HepG2 (cell line): Measurements from ENCODE around the gene POLR2J. TPM values are rescaled to one million over a fixed set of nuclear protein-coding genes. Genes with fewer than 3 reads are reported as not detected.
A peak's percentile ranks its signal among the peaks of the same experiment; 100 is the strongest.

ENCODE experiments used
- ATF1 ChIP-seq: IDR thresholded peaks from 2 replicates; pipeline ENCODE4 v1.6.1; 2016; ENCODE audit warnings: mild to moderate bottlenecking, control low read depth
- EED ChIP-seq: sonication (generic); formaldehyde crosslinking; IDR thresholded peaks from 2 replicates; pipeline ENCODE4 v1.5.0; 2020; ENCODE audit warnings: mild to moderate bottlenecking, missing genetic modification reagents
- ELF1 ChIP-seq: sonication (generic); formaldehyde crosslinking; IDR thresholded peaks from 2 replicates; pipeline ENCODE4 v1.4.0; 2020; ENCODE audit warnings: missing genetic modification reagents
- ERF ChIP-seq: IDR thresholded peaks from 2 replicates; pipeline ENCODE4 v1.6.1; 2018; ENCODE audit warnings: missing biosample characterization, missing genetic modification reagents
- GFI1 ChIP-seq: sonication (generic); formaldehyde crosslinking; IDR thresholded peaks from 2 replicates; pipeline ENCODE4 v1.5.0; 2020; ENCODE audit warnings: missing genetic modification reagents, mild to moderate bottlenecking, borderline replicate concordance
- ISX ChIP-seq: sonication (generic); formaldehyde crosslinking; conservative IDR thresholded peaks from 2 replicates; pipeline ENCODE4 v1.5.0; 2020; ENCODE audit warnings: missing genetic modification reagents
- SNRNP70 ChIP-seq: fragments of 200-400 bp; formaldehyde crosslinking; IDR thresholded peaks from 2 replicates; pipeline ENCODE4 v1.6.1; 2017; ENCODE audit warnings: mild to moderate bottlenecking, low read depth, low read length, moderate library complexity
- SP5 ChIP-seq: IDR thresholded peaks from 2 replicates; pipeline ENCODE4 v1.6.1; 2016; ENCODE audit warnings: low read depth, borderline replicate concordance
- SYNCRIP ChIP-seq: fragments of 200-400 bp; formaldehyde crosslinking; IDR thresholded peaks from 2 replicates; pipeline ENCODE4 v1.6.1; 2018; ENCODE audit warnings: mild to moderate bottlenecking, low read depth, low read length; ENCODE audit not compliant: insufficient read depth
- ZNF121 ChIP-seq: sonication (generic); formaldehyde crosslinking; IDR thresholded peaks from 2 replicates; pipeline ENCODE4 v1.5.0; 2020; ENCODE audit warnings: mild to moderate bottlenecking, missing genetic modification reagents
- ZNF225 ChIP-seq: sonication (generic); formaldehyde crosslinking; IDR thresholded peaks from 2 replicates; pipeline ENCODE4 v1.4.0; 2020; ENCODE audit warnings: mild to moderate bottlenecking, missing genetic modification reagents
- ZNF235 ChIP-seq: sonication (generic); formaldehyde crosslinking; IDR thresholded peaks from 2 replicates; pipeline ENCODE4 v1.8.1; 2023; ENCODE audit warnings: mild to moderate bottlenecking, missing genetic modification reagents, borderline replicate concordance
- ZNF24 ChIP-seq: fragments of 450-650 bp; IDR thresholded peaks from 2 replicates; pipeline ENCODE4 v1.6.1; 2017; ENCODE audit warnings: antibody characterized with exemption, mild to moderate bottlenecking
- ZNF263 ChIP-seq: sonication (generic); formaldehyde crosslinking; IDR thresholded peaks from 2 replicates; pipeline ENCODE4 v1.4.0; 2020; ENCODE audit warnings: missing genetic modification reagents
- ZNF501 ChIP-seq: sonication (generic); formaldehyde crosslinking; IDR thresholded peaks from 2 replicates; pipeline ENCODE4 v1.5.1; 2020; ENCODE audit warnings: mild to moderate bottlenecking, moderate library complexity, missing genetic modification reagents
- ZNF670 ChIP-seq: sonication (generic); formaldehyde crosslinking; IDR thresholded peaks from 2 replicates; pipeline ENCODE4 v1.8.0; 2022; ENCODE audit warnings: mild to moderate bottlenecking, missing genetic modification reagents, borderline replicate concordance
- ZNF672 ChIP-seq: sonication (generic); formaldehyde crosslinking; IDR thresholded peaks from 2 replicates; pipeline ENCODE4 v1.8.1; 2022; ENCODE audit warnings: missing genetic modification reagents
- ZNF772 ChIP-seq: sonication (generic); formaldehyde crosslinking; IDR thresholded peaks from 2 replicates; pipeline ENCODE4 v1.5.0; 2020; ENCODE audit warnings: mild to moderate bottlenecking, missing genetic modification reagents
- ZNF777 ChIP-seq: sonication (generic); formaldehyde crosslinking; IDR thresholded peaks from 2 replicates; pipeline ENCODE4 v1.4.0; 2020; ENCODE audit warnings: missing genetic modification reagents
- ZSCAN20 ChIP-seq: sonication (generic); formaldehyde crosslinking; IDR thresholded peaks from 2 replicates; pipeline ENCODE4 v1.4.0; 2020; ENCODE audit warnings: missing genetic modification reagents, mild to moderate bottlenecking, borderline replicate concordance
- polyA plus RNA-seq, 8 experiments: library from polyadenylated mRNA; depleted of rRNA in 3 of 8; stranded (reverse) in 7 of 8; unstranded in 1 of 8; fragments of >200 nt; fragmentation: Illumina TruSeq in 4 of 8; extraction: Trizol in 4 of 8; gene quantifications; 2 replicates each; pipeline versions ENCODE4 v1.2.1 to v1.2.3, GENCODE V29; 2011 to 2016; ENCODE audit warnings: low read depth in 4 of 8, missing spikeins in 1 of 8, mixed read lengths in 1 of 8; ENCODE audit not compliant: insufficient read depth in 1 of 8
- total RNA-seq, 5 experiments: library from RNA; depleted of rRNA; stranded (reverse); fragments of >200 nt; fragmentation: Illumina TruSeq; extraction: Trizol; gene quantifications; 2 replicates each; pipeline ENCODE4 v1.2.3, GENCODE V29; 2016; ENCODE audit warnings: low read depth in 1 of 5
- TF ChIP-seq, protein P1 (sequence below): sonication (generic); formaldehyde crosslinking; IDR thresholded peaks from 2 replicates; pipeline ENCODE4 v1.4.0; 2020; ENCODE audit warnings: mild to moderate bottlenecking, low read depth, missing genetic modification reagents
- TF ChIP-seq, protein P2 (sequence below): sonication (generic); formaldehyde crosslinking; IDR thresholded peaks from 2 replicates; pipeline ENCODE4 v1.9.0; 2021; ENCODE audit warnings: mild to moderate bottlenecking, missing genetic modification reagents
- TF ChIP-seq, protein P3 (sequence below): sonication (generic); formaldehyde crosslinking; IDR thresholded peaks from 2 replicates; pipeline ENCODE4 v1.4.0; 2020; ENCODE audit warnings: mild to moderate bottlenecking, missing genetic modification reagents

The POLR2J gene
- total and polyA plus RNA-seq, 2 of the 13 experiments (the other 11 are each of a cell fraction or from before 2014, with no cell fraction given): 41.2 to 71.4 TPM

DNA sequence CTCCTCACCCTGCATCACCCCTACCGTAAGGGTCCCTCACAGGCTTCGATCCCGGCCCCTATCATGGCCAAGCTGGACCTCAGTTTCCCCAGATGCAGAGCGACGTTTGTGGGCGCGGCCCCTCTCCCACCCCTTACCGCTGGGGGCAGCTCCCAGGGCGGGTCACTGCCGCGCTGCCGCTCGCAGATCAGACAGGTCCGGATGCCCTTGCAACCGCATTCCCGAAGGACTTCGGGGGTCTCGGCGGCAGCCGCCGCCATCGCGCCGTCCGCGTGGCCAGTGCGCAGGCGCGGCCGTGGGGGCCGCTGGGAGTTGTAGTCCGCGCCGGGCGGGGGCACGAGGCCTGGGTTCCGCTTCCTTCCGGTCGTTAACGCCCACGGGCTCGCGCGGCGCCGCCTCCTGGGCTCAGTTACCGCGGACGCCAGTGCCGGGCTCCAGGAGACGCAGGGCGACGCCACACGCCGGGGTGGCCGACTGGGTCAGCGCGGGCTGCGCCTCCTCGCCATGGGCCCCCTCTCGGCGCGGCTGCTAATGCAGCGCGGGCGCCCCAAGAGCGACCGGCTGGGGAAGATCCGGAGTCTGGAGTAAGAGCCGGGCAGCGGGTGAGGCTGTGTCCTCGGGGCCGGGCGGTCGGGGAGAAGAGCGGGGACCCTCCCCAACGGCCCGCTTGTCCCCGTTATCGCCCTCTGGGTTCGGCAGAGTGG is 14.0 kb downstream of the POLR2J start, which contains the start of the genes ALKBH4 and LRWD1 (continued):
- TF ChIP-seq ISX (CRISPR knock-in tag): no peak
- TF ChIP-seq ZNF121 (CRISPR knock-in tag): no peak
- peak; percentile 64; the same call in 1 of the 2 replicates for TF ChIP-seq ZNF772 (CRISPR knock-in tag)
- TF ChIP-seq, protein P1, sequence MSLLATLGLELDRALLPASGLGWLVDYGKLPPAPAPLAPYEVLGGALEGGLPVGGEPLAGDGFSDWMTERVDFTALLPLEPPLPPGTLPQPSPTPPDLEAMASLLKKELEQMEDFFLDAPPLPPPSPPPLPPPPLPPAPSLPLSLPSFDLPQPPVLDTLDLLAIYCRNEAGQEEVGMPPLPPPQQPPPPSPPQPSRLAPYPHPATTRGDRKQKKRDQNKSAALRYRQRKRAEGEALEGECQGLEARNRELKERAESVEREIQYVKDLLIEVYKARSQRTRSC (CRISPR knock-in tag): no peak
- no peak for TF ChIP-seq GFI1 (CRISPR knock-in tag)
- no peak for TF ChIP-seq SNRNP70
- peak; percentile 52; the same call in 1 of the 2 replicates for TF ChIP-seq SP5 (CRISPR knock-in tag)
- TF ChIP-seq ATF1 (CRISPR knock-in tag): no peak
- peak; percentile 41 for TF ChIP-seq EED (CRISPR knock-in tag)
- 0 out of 2 replicates have a peak, but pooled peaks have one; percentile 61 for TF ChIP-seq ZNF225
- peak; percentile 90 for TF ChIP-seq ERF (CRISPR knock-in tag)
- no peak for TF ChIP-seq ZNF670 (CRISPR knock-in tag)
- no peak for TF ChIP-seq ZNF24
- TF ChIP-seq ZNF672 (CRISPR knock-in tag): no peak
- TF ChIP-seq ZNF235 (CRISPR knock-in tag): no peak
- TF ChIP-seq, protein P2, sequence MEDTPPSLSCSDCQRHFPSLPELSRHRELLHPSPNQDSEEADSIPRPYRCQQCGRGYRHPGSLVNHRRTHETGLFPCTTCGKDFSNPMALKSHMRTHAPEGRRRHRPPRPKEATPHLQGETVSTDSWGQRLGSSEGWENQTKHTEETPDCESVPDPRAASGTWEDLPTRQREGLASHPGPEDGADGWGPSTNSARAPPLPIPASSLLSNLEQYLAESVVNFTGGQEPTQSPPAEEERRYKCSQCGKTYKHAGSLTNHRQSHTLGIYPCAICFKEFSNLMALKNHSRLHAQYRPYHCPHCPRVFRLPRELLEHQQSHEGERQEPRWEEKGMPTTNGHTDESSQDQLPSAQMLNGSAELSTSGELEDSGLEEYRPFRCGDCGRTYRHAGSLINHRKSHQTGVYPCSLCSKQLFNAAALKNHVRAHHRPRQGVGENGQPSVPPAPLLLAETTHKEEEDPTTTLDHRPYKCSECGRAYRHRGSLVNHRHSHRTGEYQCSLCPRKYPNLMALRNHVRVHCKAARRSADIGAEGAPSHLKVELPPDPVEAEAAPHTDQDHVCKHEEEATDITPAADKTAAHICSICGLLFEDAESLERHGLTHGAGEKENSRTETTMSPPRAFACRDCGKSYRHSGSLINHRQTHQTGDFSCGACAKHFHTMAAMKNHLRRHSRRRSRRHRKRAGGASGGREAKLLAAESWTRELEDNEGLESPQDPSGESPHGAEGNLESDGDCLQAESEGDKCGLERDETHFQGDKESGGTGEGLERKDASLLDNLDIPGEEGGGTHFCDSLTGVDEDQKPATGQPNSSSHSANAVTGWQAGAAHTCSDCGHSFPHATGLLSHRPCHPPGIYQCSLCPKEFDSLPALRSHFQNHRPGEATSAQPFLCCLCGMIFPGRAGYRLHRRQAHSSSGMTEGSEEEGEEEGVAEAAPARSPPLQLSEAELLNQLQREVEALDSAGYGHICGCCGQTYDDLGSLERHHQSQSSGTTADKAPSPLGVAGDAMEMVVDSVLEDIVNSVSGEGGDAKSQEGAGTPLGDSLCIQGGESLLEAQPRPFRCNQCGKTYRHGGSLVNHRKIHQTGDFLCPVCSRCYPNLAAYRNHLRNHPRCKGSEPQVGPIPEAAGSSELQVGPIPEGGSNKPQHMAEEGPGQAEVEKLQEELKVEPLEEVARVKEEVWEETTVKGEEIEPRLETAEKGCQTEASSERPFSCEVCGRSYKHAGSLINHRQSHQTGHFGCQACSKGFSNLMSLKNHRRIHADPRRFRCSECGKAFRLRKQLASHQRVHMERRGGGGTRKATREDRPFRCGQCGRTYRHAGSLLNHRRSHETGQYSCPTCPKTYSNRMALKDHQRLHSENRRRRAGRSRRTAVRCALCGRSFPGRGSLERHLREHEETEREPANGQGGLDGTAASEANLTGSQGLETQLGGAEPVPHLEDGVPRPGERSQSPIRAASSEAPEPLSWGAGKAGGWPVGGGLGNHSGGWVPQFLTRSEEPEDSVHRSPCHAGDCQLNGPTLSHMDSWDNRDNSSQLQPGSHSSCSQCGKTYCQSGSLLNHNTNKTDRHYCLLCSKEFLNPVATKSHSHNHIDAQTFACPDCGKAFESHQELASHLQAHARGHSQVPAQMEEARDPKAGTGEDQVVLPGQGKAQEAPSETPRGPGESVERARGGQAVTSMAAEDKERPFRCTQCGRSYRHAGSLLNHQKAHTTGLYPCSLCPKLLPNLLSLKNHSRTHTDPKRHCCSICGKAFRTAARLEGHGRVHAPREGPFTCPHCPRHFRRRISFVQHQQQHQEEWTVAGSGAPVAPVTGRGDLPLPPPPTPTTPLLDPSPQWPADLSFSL: no peak
- TF ChIP-seq, protein P3, sequence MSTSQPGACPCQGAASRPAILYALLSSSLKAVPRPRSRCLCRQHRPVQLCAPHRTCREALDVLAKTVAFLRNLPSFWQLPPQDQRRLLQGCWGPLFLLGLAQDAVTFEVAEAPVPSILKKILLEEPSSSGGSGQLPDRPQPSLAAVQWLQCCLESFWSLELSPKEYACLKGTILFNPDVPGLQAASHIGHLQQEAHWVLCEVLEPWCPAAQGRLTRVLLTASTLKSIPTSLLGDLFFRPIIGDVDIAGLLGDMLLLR (CRISPR knock-in tag): peak; percentile 63
- no peak for TF ChIP-seq ZNF263
- TF ChIP-seq ELF1 (CRISPR knock-in tag): peak; percentile 65; the same call in 1 of the 2 replicates
- no peak for TF ChIP-seq ZSCAN20 (CRISPR knock-in tag)
- peak; percentile 95 for TF ChIP-seq ZNF777
- TF ChIP-seq SYNCRIP: no peak
- TF ChIP-seq ZNF501 (CRISPR knock-in tag): peak; percentile 67
